HepG2 (cell line): Measurements from ENCODE around the gene ACOT6. TPM values are rescaled to one million over a fixed set of nuclear protein-coding genes. Genes with fewer than 3 reads are reported as not detected.
"Not testable (repeated sequence)": the region's sequence is repeated elsewhere in the genome, so short reads cannot be mapped to it uniquely, and the experiment has no call there.

Experiments
- ATAC-seq: fragments of 200-7000 bp; cut with Tn5 transposase; 3 replicates; pipeline ENCODE4 v1.9.1; 2020; ENCODE audit warnings: mild to moderate bottlenecking, moderate library complexity
- BruUV-seq: library from RNA; stranded (reverse); fragments of 400-500 nt; replicated peaks from 2 replicates; lab custom pipeline; 2021; lab: Mats Ljungman, UMichigan
- CTCF ChIA-PET: fragments of 300-600 bp; formaldehyde crosslinking; extraction: SDS; loops from one replicate; lab custom pipeline; 2021; ENCODE audit warnings: low total read pairs, inconsistent platforms, low intra/inter-chr PET ratio; lab: Yijun Ruan, JAX
- POLR2A ChIA-PET: fragments of 350-600 bp; sonication (Branson Sonifier 250); formaldehyde crosslinking; loops from one replicate; lab custom pipeline; 2020; ENCODE audit warnings: antibody characterized with exemption, inconsistent platforms; lab: Yijun Ruan, JAX
- DNase-seq: peaks from one replicate; pipeline ENCODE4 v3.0.0-alpha.2; 2015; ENCODE audit warnings: low spot score
- FAIRE-seq: peaks from 3 replicates; lab custom pipeline; 2011; peaks lifted over from hg19 to GRCh38; lab: Jason Lieb, UNC
- H2AFZ ChIP-seq: one replicate; pipeline ENCODE4 v1.6.1; 2011; ENCODE audit warnings: low read length, inconsistent platforms
- H3K27ac ChIP-seq: fragments of 300-600 bp; 3 replicates; pipeline ENCODE4 v1.8.0; 2011; ENCODE audit warnings: mixed run types, mild to moderate bottlenecking, mixed read lengths, low read length, inconsistent platforms; ENCODE audit not compliant: insufficient read depth; ENCODE audit errors: extremely low read length
- H3K27me3 ChIP-seq, 2 experiments: fragments of 200-600 bp in 1 of 2; 2 replicates in 1 of 2; 3 replicates in 1 of 2; pipeline versions ENCODE4 v1.6.0 to v1.8.0; 2011; ENCODE audit warnings: low read length in 2 of 2, mild to moderate bottlenecking in 2 of 2, moderate library complexity in 2 of 2, inconsistent platforms in 1 of 2; ENCODE audit not compliant: insufficient read depth in 2 of 2, control insufficient read depth in 1 of 2
- H3K36me3 ChIP-seq, 2 experiments: fragments of 200-600 bp in 1 of 2; replicated peaks in 1 of 2; 2 replicates in 1 of 2; 3 replicates in 1 of 2; pipeline versions ENCODE4 v1.5.1 to v1.8.0; 2011; ENCODE audit warnings: low read length in 2 of 2, inconsistent platforms in 1 of 2; ENCODE audit not compliant: insufficient read depth in 2 of 2, control insufficient read depth in 1 of 2
- H3K4me1 ChIP-seq: 2 replicates; pipeline ENCODE4 v1.5.1; 2012; ENCODE audit warnings: low read length, inconsistent platforms; ENCODE audit not compliant: insufficient read depth
- H3K4me2 ChIP-seq: 2 replicates; pipeline ENCODE4 v1.6.0; 2011; ENCODE audit warnings: low read depth, low read length, inconsistent platforms
- H3K4me3 ChIP-seq, 3 experiments: fragments of 200-600 bp in 1 of 3; sonication (generic), shearing (Covaris generic) in 1 of 3; replicated peaks in 1 of 3; 2 replicates each; pipeline ENCODE4 v1.5.1; 2011 to 2016; ENCODE audit warnings: low read length in 3 of 3, inconsistent platforms in 2 of 3, low read depth in 2 of 3, mild to moderate bottlenecking in 2 of 3, control low read depth in 1 of 3, mixed read lengths in 1 of 3; ENCODE audit not compliant: insufficient read depth in 1 of 3
- H3K79me2 ChIP-seq: one replicate; pipeline ENCODE4 v1.6.1; 2011; ENCODE audit warnings: low read length, inconsistent platforms; ENCODE audit not compliant: insufficient read depth
- H3K9ac ChIP-seq: 2 replicates; pipeline ENCODE4 v1.6.0; 2011; ENCODE audit warnings: mild to moderate bottlenecking, low read depth, low read length, inconsistent platforms; ENCODE audit not compliant: insufficient read depth
- H3K9me3 ChIP-seq: 2 replicates; pipeline ENCODE4 v1.5.1; 2012; ENCODE audit warnings: mild to moderate bottlenecking, low read length
- H4K20me1 ChIP-seq: 2 replicates; pipeline ENCODE4 v1.6.0; 2011; ENCODE audit warnings: inconsistent platforms, mild to moderate bottlenecking, low read length, moderate library complexity; ENCODE audit not compliant: insufficient read depth
- HNF4A ChIP-seq: sonication (generic); formaldehyde crosslinking; IDR thresholded peaks from 2 replicates; pipeline ENCODE4 v1.4.0; 2020; ENCODE audit warnings: missing genetic modification reagents
- WGBS: methylation state at CpG from one replicate; pipeline ENCODE4 v1.1.6; 2017; ENCODE audit warnings: low lambda C conversion rate; 5-methylcytosine and 5-hydroxymethylcytosine counted together
- in situ Hi-C: cut with HindIII; loops from 2 replicates; pipeline ENCODE4 v1.10.0; 2017; ENCODE audit warnings: low pct_unique_long_range_greater_than_20kb; ENCODE audit not compliant: extremely low pct_ligation_motif_present
- intact Hi-C: fragments of 100-400 bp; cut with micrococcal nuclease; formaldehyde crosslinking; loops from one replicate; pipeline ENCODE4 v1.10.0; 2022; ENCODE audit not compliant: unreplicated experiment
- polyA plus RNA-seq, 8 experiments: library from polyadenylated mRNA; depleted of rRNA in 3 of 8; stranded (reverse) in 7 of 8; unstranded in 1 of 8; fragments of >200 nt; fragmentation: Illumina TruSeq in 4 of 8; extraction: Trizol in 4 of 8; gene quantifications; 2 replicates each; pipeline versions ENCODE4 v1.2.1 to v1.2.3, GENCODE V29; 2011 to 2016; ENCODE audit warnings: low read depth in 4 of 8, missing spikeins in 1 of 8, mixed read lengths in 1 of 8; ENCODE audit not compliant: insufficient read depth in 1 of 8
- total RNA-seq, 5 experiments: library from RNA; depleted of rRNA; stranded (reverse); fragments of >200 nt; fragmentation: Illumina TruSeq; extraction: Trizol; gene quantifications; 2 replicates each; pipeline ENCODE4 v1.2.3, GENCODE V29; 2016; ENCODE audit warnings: low read depth in 1 of 5

The ACOT6 gene
- total and polyA plus RNA-seq, 2 of the 13 experiments (the other 11 are each of a cell fraction or from before 2014, with no cell fraction given): 0.15 to 0.27 TPM

DNA sequence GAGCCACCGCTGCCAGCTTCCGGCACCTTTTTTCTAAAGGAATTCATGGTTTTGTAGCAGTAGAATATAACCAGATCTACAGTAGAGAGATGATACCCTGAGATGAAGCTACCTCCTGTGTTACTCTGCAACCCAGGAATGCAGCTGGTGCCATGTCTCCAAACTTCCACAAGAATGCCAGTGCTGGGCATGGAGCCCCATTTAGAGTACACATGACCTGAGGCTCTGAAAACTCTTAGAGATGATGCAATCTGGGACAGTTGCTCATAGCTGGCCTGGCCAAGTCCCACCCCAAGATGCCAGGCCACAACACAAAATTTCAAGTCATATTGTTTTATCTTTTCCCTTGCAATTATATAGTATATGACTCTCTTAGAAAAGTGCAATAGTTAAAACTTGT lies 35.1 kb upstream of the ACOT6 start:
- H4K20me1 ChIP-seq, BruUV-seq, H3K27me3 ChIP-seq, ATAC-seq, H3K4me1 ChIP-seq, H3K9me3 ChIP-seq, H3K79me2 ChIP-seq, H3K4me3 ChIP-seq, H3K27ac ChIP-seq, H2AFZ ChIP-seq, H3K4me2 ChIP-seq, DNase-seq, CTCF ChIA-PET, H3K9ac ChIP-seq: not testable (repeated sequence)
- intact Hi-C loops (loop anchor here (10.0 kb wide), 1 partner anchor 58 kb away; no protein-coding TSS in a partner anchor), in situ Hi-C loops (loop anchor here (10.0 kb wide), 1 partner anchor 58 kb away; no protein-coding TSS in a partner anchor)
- POLR2A ChIA-PET: interaction anchor here (0.6 kb wide), 1 partner anchor 293 kb away, joined by 3 read pairs; no protein-coding TSS in a partner anchor
- H3K36me3 ChIP-seq: peaks cover 1 to 27% of the 10 kb centered on the region in 2 experiments
- FAIRE-seq: peak; percentile 36
- 100% methylated on average over 2 of the region's 2 CpGs for WGBS

DNA sequence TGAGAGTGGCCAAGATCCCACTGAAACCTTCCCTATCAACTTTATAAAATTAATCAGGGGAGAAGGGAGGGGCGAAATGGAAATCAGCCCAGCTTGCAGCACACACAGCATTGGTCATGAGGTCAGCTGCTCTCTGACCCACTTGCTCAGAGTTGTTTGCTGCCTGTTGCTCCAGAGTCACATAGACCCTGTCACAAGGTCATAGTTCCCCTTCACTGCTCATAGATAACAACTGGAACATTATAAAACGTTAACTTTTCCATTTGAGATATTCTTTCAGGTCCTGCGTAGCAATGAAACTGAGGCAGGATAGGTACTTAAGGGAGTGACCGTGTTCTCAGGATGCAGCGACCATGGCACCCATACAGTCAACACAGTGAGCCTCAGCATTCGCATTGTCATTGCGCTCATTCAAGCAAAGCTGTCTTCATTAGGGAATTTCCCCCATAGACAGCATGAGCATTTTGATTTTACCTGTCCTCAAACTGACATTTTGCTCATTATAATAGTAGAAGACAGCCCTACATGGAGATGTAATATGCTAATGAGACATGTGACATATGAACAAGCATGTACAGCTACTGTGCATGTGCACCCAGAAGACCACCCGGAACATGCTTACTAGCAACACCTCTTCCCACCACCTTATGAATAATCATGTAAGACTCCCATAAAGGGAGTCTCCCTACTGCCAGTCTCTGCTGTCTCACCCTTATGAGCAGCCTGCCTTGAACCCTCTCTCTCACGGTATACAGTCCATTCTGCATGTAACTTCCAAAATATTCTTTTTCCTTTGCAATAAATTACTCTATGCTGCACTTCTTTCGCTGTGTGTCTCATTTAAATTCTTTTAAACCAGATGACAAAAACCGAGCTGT lies 30.0 kb upstream of the ACOT6 start:
- intact Hi-C loops, H3K27me3 ChIP-seq, CTCF ChIA-PET, H3K9ac ChIP-seq, POLR2A ChIA-PET, H3K4me1 ChIP-seq, BruUV-seq, H3K9me3 ChIP-seq, H4K20me1 ChIP-seq, H3K4me3 ChIP-seq, DNase-seq, H3K79me2 ChIP-seq, H3K4me2 ChIP-seq, in situ Hi-C loops, H3K36me3 ChIP-seq, H2AFZ ChIP-seq: not testable (repeated sequence)
- FAIRE-seq: peak; percentile 96
- peak; percentile 79 for ATAC-seq
- peak overlapping the region; percentile 40 for H3K27ac ChIP-seq
- peak; percentile 48 for TF ChIP-seq HNF4A
- 86% methylated on average over 10 of the region's 11 CpGs for whole genome bisulfite sequencing
